Activated T-cell treated with anti-CD3 and anti-CD28 coated beads for 48 hours (primary cell): ENCODE results near the gene RAN.
A peak's percentile ranks its signal among the peaks of the same experiment; 100 is the strongest.
"Not testable (repeated sequence)": the region's sequence is repeated elsewhere in the genome, so short reads cannot be mapped to it uniquely, and the experiment has no call there.

ENCODE experiments used
- DNase-seq: peaks from one replicate; pipeline ENCODE4 v3.0.0-alpha.2; 2020; ENCODE audit warnings: low read depth

RAN gene

DNA sequence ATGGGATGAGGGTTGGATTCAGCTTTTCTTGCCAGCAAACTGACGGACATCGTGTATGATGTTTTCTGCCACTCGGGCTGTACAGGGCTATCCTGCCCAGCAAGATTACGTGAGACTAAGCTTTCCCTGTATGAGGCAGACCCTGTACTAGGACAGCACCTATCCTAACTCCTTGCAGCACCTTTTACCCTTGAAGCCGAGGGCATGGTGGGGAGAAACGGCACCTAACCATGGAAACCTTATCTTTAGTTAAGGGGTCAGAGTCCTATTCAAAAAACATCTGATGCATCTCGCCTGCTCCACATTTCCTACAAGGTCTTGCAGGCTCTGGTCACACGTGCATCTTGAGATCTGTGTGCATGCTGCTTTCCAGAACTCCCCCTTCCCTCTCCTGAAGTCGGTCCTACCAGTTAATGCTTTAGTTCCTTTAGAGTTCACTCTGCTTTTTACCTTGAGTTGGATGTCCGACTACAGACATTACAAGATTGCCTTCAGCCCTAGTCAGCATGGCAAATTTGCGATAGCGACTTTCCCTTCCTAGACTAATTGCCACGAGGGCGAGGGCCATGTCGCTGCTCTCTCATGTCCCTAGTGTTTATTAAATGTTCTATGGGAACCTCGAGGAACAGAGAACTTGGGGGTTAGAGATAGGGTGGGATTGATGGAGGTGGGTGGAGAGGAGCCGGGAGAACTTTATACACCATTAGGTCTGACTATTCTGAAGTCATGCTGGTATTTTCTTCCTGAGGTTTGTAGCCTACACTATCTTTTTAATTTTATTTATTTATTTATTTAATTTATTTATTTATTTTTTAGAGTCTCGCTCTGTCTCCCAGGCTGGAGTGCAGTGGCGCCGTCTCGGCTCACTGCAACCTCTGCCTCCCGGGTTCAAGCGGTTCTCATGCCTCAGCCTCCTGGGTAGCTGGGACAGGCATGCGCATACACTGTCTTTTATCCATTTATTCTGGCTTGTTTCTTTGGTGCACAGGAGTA lies 6.6 kb downstream of the RAN start:
- DNase-seq, result no peak

DNA sequence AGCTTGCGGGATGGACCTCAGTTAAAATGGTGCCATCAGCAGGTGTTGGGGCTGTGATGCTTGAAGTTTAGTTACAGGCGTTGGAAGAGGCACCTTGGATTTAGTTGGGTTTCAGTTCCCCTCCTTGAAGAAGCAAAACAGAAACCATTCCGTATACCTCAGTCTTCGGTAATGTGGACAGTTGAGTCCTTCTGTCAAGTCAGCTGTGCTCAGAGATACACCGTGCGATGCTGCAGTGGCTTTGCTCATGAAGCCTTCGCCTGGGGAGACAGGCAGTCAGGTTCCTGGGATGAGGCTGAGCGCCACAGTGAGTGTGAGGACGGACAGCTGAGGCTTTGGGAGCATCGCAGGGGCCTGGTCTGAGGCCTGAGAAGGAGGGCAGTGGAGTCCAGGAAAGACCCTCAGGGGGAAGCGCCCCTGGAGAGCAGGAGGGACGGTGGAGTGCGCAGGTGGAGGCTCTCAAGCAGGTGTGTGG lies 7.4 kb downstream of the RAN start:
- DNase-seq, result no peak

DNA sequence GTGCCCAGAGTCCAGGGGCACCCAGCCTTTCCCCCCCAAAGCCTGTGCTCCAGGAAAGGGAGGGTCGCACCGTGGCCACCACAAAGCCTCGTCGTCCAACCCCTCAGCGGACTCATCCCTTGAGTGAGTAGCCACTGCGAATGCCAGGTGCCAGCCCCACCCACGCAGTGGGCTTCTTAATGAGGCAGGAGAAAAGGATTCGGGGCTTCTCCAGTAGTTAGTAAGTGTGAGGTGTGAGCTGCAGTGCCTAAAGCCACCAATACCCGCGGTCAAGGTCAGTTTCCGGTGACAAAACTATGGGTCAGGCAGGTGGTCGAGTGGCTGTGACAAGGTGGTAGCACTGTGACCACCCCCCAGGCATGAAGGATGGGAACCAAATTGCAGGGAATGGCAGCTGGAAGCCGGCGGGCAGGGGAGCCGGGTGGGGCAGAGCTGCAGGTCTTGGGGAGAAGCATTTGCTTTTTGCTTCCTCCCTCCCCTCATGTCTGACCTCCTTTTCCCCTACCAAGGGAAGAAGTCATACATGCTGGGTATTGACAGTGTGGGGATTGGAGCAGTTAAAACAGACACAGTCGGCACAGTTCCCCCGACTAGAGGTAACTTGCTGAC lies 8.0 kb downstream of the RAN start:
- DNase-seq, result no peak

DNA sequence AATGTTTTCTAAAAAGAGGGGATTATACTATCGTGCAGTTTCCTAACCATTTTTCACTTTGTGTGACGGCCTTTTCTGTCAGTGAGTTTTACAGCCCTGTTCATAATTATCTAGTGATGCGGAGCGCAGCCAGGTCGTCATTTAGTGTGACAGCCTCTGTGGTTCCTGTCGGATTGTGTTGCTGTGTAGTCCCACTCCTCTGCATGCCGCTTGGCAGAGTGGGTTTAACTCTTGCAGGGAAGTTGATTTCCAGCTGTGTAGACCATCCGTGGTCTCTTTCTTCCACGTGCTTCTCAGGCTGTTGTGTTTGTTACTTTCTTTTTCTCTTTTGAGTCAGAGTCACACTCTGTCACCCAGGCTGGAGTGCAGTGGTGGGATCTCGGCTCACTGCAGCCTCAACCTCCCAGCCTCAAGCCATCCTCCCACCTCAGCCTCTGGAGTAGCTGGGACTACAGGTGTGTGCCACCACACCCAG lies 8.6 kb downstream of the RAN start:
- no peak for DNase-seq

DNA sequence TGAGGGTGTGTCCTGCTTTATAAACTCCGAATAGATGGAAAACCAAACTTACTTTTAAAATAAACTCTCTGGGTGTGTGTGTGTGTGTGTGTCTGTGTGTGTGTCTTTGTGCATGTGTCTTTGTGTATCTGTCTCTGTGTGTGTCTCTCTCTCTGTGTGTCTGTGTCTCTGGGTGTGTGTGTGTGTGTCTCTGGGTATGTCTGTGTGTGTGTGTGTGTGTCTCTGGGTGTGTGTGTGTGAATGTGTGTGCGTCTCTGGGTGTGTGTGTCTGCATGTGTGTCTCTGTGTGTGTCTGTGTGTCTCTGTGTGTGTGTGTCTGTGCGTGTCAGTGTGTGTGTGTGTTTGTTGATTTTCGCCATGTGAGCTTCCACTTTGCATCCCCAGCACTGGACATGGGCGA lies 9.2 kb downstream of the RAN start:
- no peak for DNase-seq

DNA sequence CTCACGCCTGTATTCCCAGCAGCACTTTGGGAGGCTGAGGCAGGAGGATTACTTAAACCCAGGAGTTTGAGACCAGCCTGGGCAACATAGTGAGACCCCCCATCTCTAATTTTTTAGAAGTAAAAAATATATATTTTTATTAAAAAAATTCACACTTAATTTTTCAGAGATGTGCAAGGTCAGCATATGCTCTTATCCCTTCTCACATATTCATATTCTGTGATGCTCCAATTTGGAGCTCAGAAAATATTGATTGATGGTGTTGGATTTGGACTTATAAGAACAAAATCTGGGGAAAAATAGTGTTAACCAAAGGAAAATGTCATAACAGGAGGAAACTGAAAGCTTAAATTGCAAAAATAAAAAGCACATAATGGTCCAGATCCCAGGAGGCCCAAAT lies 9.7 kb downstream of the RAN start:
- no peak for DNase-seq

DNA sequence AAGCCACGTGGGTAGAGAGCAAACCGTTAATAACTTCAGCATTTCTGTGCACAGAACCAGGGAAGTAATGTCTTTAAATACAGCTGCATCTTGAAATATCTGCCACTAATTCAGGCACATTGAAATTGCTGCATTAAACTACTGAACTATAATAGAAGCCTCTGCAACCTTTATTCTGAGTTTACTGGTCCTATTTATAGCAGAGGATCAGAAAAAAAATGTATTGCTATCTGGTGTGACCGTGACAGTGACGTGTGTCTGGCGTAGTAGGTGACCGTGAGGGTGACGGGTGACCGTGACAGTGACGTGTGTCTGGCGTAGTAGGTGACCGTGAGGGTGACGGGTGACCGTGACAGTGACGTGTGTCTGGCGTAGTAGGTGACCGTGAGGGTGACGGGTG lies 15.3 kb downstream of the RAN start:
- DNase-seq, result not testable (repeated sequence)

DNA sequence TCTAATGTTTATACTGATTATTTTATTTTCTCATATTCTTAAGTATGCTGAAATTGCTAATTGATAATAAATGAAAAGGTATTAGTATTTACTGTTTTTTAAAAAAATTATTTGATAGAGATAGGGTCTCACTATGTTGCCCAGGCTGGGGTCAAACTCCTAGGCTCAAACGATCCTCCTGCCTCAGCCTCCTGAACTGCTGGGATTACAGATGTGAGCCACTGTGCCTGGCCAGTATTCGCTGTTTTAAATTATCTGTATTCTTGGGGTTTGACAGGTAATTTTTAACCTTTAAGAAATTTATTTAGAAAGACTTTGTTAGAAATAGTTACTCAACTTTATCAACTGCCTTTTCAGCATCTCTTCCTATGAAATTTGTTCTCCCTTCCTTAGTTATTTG lies 32.2 kb downstream of the RAN start:
- no peak for DNase-seq

DNA sequence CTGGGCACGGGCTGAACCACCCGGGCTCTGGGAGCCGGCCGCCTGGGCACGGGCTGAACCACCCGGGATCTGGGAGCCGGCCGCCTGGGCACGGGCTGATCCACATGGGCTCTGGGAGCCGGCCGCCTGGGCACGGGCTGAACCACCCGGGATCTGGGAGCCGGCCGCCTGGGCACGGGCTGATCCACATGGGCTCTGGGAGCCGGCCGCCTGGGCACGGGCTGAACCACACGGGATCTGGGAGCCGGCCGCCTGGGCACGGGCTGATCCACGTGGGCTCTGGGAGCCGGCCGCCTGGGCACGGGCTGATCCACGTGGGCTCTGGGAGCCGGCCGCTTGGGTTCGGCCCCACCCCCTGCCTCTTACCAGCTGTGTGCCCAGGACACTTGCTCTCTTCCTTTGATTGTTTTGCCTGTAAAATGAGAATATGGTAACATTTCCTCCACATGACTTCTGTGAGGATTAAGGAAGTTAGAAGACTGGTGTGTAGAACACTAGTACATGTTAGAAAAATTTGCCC lies 33.1 kb downstream of the RAN start:
- DNase-seq, result not testable (repeated sequence)

DNA sequence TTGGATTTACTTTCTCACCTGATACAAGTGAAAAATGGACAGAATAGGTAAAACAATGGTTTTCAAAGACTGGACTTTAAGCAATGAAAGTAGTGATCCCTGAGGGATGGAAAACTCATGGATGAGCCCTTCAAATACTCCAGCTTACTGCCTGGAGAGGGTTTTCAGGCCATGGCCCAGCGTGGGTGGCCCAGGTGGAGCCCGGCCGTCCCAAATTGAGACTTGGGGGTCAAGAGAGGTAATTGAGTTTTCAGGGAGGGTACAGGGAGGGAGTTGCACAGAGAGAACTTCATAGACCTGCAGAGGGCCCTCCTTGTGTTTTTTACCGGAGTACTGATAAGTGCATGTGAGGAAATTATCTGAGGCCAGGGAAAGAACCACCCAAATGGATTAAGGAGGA lies 37.2 kb downstream of the RAN start:
- DNase-seq, result no peak

DNA sequence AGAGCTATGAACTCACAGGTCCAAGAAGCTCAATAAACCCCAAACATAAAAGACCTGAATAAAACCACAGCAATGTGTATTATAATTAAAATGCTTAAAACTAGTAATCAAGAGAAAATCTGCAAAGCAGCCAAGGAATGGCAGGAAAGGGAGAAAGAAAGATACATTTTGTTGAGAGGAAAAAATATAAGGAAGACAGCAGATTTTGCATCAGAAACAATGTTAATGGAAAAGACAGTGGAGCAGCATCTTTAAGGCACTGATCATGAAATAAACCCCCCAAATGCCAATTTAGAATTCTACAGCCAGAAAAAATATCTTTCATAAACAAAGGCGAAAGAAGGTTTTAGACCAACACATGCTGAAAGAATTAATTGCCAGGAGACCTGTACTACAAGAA lies 39.3 kb downstream of the RAN start:
- DNase-seq, result no peak

DNA sequence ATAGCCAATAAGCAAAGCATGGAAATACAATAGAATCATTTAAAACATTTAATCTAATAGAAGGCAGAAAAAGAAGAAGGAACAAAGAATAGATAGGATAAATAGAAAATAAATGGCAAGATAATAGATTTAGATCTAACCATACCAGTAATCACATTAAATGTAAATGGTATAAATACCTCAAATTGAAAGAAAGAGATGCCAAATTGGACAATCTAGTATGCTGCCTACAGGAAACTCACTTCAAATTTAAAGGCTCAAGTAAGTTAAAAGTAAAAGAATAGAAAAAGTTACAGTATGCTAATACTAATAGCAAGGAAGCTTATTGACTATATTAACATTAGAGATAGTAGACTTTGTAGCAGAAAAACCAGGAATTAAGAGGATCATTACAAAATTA lies 40.1 kb downstream of the RAN start:
- DNase-seq, result no peak

DNA sequence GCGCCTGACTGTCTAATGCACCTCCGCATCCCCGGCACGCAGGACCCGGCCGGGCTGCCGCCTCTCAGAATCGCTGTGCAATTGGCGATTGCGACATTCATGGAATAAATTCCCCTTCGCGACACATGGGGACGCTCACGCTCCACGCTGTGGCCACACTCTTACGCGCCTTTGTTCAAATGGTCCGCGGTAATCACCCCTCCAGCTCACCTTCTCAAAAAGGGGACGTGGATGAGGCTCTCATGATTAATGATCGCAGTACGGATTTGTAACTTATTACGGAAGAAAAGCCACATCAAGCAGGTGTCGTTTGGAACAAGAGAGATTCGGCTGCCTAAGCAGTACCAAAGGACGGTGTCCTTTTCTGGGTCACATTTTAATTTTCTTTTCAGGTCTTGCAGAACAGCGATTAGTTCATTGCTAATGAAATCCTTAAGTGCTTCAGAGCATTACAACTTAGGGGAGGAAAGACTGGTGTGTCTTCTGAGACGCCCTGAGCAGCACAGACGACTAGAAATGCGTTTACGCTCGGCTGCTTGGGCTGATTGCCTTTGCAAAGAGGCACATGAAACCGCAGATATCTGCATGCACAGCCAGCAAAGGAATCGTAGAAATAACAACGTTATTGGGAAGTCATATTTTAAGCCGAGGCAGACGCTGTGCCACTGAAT lies 44.5 kb downstream of the RAN start:
- peak; percentile 6 for DNase-seq

DNA sequence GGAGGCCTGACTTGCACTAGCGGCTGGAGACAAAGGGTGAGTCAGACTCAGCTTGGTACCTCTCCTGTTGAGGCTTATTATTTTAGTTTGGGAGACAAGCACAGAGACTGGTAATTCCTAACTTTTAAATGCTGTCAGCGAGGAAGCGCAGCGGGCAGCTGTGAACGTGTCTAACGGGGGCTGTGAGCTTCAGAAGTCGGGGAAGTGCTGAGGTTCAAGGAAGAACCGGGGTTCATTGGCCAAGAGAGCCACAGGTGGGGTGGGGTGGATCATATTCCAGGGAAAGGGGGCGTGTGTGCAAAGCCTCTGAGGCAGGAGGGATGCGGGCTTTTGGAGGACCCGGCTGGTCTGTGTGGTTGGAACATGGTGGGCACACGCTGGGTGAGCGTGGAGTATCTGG lies 45.7 kb downstream of the RAN start:
- DNase-seq, result no peak

DNA sequence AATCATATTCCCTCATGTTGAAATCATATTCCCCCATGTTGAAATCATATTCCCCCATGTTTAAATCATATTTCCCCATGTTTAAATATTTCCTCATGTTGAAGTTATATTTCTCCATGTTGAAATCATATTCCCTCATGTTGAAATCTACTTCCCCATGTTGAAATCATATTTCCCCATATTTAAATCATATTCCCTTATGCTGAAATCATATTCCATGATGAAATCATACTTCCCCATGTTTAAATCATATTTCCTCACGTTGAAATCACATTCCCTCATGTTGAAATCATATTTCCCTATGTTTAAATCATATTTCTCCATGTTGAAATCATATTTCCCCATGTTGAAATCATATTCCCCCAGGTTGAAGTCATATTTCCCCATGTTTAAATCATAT lies 47.2 kb downstream of the RAN start:
- DNase-seq, result no peak

DNA sequence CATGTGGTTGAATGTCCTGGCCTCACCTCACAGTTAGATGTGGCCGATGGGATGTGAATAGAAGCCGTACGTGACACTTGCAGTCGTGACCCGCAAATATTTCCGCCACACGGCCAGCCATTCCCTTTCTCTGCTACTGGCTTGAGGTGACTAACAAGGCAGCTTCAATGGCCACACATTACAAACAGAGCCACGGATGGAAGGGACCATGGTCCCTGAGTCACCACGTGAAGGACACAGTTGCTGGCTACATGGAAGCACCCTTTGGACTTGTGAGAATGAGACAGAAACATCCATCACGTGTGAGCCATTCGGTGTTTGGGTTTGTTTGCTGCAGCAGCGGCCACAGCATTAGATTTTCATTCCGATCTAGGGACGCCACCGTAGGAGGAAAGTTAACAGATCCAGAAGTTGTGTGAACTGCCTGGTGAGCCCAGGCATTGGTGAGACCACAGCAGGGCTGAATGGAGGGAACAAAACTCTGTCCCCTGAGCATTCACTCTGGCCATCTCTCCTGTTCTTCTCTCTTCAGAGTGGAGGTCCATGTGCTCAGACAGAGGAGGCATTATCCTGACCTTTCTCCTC lies 48.3 kb downstream of the RAN start:
- DNase-seq, result no peak

DNA sequence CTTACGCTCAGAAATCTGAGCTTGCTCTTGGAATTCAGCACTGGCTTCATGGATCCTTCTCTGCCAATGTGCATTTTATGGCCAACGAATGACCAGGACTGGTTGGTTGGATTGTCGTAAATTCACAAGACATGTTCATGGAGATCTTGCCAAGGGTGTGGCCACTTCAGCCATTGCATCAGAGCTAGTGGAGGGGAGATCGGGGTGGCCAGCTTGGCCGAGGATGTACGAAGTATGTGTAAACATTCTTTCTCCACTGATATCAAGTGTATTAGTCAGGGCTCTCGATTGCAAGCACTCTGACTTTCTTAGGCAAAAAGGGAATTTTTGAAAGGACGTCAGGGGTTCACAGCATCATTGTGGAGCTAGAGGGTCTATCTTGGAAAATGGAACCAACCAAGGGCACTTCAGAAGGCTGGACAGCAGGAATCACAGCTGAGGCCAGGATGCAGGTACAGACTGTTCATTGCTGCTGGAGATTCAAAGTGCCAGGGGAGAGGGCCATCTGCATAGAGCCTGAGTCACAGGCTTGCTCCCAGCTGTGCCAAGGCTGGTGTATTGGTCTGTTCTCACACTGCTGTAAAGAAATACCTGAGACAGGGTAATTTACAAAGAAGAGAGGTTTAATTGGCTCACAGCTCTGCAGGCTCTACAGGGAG lies 49.0 kb downstream of the RAN start:
- DNase-seq, result no peak

DNA sequence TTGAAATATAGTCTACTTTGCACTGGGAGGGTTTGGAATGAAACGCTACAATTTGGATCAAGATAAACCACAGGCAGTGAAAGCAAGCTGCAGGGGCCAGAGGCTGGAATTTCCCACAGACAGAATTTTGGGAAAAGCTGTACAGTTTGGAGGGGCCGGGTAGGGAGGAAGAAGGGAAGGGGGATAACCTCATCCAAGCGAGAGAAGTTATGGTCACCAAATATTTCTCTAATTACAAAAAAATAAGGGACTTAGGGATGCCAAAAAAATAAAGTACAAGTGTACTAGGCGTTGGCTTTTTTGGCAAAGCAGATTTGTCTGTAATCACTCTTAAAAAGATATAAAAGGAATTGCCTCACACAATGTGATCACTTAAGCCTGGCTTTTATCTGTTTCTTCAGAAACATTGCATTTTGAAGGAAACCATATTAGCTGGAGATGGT lies 50.7 kb downstream of the RAN start:
- no peak for DNase-seq

DNA sequence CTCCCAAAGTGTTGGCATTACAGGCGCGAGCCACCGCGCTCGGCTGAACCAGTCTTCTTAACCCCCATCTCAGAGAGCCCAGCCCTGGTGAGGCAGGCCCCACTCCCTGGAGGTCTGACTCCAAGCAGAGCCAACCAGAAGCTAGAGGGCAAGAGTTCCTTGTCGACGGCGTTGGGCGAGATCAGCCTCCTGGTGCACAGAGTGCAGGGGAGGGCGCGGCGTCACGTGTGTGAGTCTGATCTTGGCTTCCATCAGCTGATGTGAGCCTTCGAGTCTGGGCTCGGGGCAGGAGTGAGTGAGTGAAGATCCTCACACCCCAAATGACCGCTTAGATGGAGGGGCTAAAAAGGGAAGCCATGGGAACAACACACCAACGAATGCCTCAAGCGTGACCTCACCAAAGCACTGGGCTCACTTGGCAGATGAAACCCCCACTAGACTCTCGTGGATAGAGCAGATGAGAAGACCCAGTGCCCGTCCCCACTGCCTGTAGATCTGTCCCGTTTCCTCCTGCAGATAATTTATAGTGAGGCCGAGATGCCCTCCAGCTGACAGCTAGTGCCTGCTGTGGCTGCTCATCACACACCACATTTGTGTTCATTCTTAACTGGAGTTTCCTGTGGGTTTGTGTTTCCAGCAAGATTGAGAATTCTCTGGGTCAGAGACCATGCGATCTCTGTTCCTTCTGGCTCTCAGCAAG lies 53.2 kb downstream of the RAN start:
- no peak for DNase-seq

DNA sequence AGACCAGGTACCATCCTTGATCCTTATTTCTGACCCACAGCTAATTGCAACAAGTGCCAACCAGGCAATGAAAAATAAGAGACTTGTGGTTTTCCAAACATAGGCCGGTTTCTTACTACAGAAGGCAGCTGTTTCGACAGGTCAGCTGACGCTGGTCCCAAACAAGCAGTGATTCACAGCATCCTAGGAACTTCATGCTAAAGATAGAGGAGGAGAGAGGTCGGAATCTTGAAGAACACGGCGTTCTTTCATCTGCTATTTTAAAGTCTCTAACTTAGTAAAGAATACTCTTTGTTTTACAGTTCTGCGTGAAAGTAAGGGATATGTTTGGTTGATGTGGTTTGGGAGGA lies 53.8 kb downstream of the RAN start:
- no peak for DNase-seq
